Body of pancreas (tissue), 4 donors: ENCODE data around the gene PITX3.

Experiments used
- POLR2A ChIP-seq, 3 donors: fragments of 450-650 bp; IDR thresholded peaks; one replicate each; pipeline ENCODE4 v1.6.1; 2016; ENCODE audit warnings: antibody characterized with exemption in 3 of 3, mild to moderate bottlenecking in 2 of 3
- TF ChIP-seq, protein P1 (sequence below), 7 experiments: fragments of 450-650 bp in 4 of 7; fragments of 200-600 bp in 3 of 7; sonication (generic) in 3 of 7; IDR thresholded peaks; one replicate each; pipeline ENCODE4 v1.5.1; 2016 to 2019; ENCODE audit warnings: antibody characterized with exemption in 7 of 7

DNA sequence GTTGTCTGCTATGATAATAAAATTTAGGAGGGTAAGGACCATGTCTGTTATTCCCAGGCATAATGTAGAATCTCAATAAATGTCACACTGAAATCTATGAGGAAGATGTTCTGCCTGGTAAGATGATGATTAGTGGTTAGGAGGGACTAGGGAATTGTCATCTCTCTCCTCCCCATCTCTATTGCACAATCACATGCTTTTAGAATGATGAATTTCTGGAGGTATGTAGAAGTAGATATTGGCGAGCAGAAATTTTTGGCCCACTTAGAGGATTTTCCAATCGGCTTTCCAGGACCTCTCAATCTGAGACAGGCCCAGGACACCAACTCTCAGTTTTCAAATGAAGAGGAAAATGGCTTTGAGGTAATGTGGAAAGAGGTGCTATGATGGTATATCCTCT is 2.0 kb upstream of the PITX3 start:
- TF ChIP-seq, protein P1, sequence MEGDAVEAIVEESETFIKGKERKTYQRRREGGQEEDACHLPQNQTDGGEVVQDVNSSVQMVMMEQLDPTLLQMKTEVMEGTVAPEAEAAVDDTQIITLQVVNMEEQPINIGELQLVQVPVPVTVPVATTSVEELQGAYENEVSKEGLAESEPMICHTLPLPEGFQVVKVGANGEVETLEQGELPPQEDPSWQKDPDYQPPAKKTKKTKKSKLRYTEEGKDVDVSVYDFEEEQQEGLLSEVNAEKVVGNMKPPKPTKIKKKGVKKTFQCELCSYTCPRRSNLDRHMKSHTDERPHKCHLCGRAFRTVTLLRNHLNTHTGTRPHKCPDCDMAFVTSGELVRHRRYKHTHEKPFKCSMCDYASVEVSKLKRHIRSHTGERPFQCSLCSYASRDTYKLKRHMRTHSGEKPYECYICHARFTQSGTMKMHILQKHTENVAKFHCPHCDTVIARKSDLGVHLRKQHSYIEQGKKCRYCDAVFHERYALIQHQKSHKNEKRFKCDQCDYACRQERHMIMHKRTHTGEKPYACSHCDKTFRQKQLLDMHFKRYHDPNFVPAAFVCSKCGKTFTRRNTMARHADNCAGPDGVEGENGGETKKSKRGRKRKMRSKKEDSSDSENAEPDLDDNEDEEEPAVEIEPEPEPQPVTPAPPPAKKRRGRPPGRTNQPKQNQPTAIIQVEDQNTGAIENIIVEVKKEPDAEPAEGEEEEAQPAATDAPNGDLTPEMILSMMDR (IDR thresholded peaks at IDR 0.05) = no peak
- TF ChIP-seq POLR2A (IDR thresholded peaks at IDR 0.05) = no peak
